Activated naive CD8-positive, alpha-beta T cell treated with anti-CD3 and anti-CD28 coated beads, Interleukin-2, amount 10 ng/mL, durations not matched to agents 7 days and 5 days (primary cell): ENCODE data around the gene NPNT. TPM values are rescaled to one million over a fixed set of nuclear protein-coding genes. Genes with fewer than 3 reads are reported as not detected.

ENCODE experiments used
- ATAC-seq: fragments of 150-1000 bp; cut with Tn5 transposase; one replicate; pipeline ENCODE4 v1.10.0; 2021; ENCODE audit warnings: low read depth, moderate library complexity
- POLR2A ChIA-PET: fragments of 350-600 bp; sonication (Branson Sonifier 250); formaldehyde crosslinking; loops from one replicate; lab custom pipeline; 2021; ENCODE audit warnings: antibody characterized with exemption; lab: Charles Lee
- DNase-seq: peaks from one replicate; pipeline ENCODE4 v3.0.0; 2021
- H3K27ac Mint-ChIP-seq: one replicate; pipeline ENCODE4 v1.8.0; 2022; ENCODE audit warnings: mild to moderate bottlenecking, mixed read lengths
- H3K27me3 Mint-ChIP-seq: one replicate; pipeline ENCODE4 v1.8.0; 2022; ENCODE audit warnings: mild to moderate bottlenecking, moderate library complexity, mixed read lengths
- H3K36me3 Mint-ChIP-seq: one replicate; pipeline ENCODE4 v1.8.0; 2021; ENCODE audit warnings: mild to moderate bottlenecking, mixed read lengths
- H3K4me1 Mint-ChIP-seq: one replicate; pipeline ENCODE4 v1.8.0; 2021; ENCODE audit warnings: mixed read lengths
- H3K4me3 Mint-ChIP-seq: one replicate; pipeline ENCODE4 v1.8.0; 2022; ENCODE audit warnings: mild to moderate bottlenecking, moderate library complexity, mixed read lengths
- H3K9me3 Mint-ChIP-seq: one replicate; pipeline ENCODE4 v1.8.0; 2021; ENCODE audit warnings: mixed read lengths
- total RNA-seq, 2 experiments: library from RNA; stranded (reverse); gene quantifications; one replicate each; pipeline ENCODE4 v1.2.3, GENCODE V29; 2021

NPNT gene
- total RNA-seq, 2 experiments from 2014 or later = not detected

DNA sequence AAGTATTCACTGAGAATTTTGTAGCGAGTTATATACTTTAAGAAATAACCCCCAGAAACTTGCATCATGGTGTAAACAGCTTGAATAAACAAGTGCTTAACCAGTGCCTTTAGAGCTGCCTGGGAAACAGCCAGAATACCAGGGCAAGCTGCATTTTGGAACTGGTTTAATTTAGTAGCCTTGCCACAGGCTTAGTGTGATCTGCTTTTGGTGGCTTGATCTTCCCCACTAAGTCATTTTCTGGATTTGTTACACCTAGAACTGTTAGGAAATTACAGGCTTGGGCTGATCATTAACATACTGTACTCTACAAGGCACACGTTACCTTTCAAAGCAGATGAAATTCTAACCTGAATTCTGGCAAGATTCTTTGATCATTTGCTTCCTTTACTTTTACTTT, 35.4 kb downstream of the NPNT start:
- H3K27ac Mint-ChIP-seq = no peak overlapping the region
- peaks cover 2% of the 10 kb centered on the region for H3K27me3 Mint-ChIP-seq
- H3K4me3 Mint-ChIP-seq = no peak overlapping the region
- H3K4me1 Mint-ChIP-seq = no peaks in the 10 kb centered on the region
- H3K9me3 Mint-ChIP-seq = no peaks in the 10 kb centered on the region
- ATAC-seq (no peak), DNase-seq (no peak)
- H3K36me3 Mint-ChIP-seq = no peaks in the 10 kb centered on the region
- POLR2A ChIA-PET = no interaction called here

DNA sequence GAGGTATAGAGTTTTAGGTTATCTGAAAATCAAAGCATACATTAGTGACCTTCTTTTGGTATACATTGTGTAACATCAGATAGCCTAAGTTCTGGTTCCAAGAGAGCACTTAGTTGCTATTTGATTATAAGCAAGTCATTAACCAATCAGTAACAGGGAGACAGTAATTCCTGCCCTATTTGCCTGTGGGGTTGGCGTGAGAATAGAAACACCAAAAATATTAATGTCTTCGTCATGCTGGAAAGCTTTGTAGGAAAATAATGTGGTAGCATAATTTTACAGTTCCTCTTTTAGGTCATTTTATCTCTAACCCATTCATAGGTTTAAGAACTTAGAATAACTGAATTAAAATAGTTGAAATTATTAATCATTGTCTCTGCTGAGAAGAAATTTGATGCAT, 37.8 kb downstream of the NPNT start:
- DNase-seq = no peak
- no peak for ATAC-seq
- H3K9me3 Mint-ChIP-seq = no peaks in the 10 kb centered on the region
- H3K36me3 Mint-ChIP-seq = no peaks in the 10 kb centered on the region
- no peak overlapping the region for H3K4me3 Mint-ChIP-seq
- H3K27me3 Mint-ChIP-seq = peaks cover 2% of the 10 kb centered on the region
- H3K4me1 Mint-ChIP-seq = no peaks in the 10 kb centered on the region
- POLR2A ChIA-PET = no interaction called here
- no peak overlapping the region for H3K27ac Mint-ChIP-seq

DNA sequence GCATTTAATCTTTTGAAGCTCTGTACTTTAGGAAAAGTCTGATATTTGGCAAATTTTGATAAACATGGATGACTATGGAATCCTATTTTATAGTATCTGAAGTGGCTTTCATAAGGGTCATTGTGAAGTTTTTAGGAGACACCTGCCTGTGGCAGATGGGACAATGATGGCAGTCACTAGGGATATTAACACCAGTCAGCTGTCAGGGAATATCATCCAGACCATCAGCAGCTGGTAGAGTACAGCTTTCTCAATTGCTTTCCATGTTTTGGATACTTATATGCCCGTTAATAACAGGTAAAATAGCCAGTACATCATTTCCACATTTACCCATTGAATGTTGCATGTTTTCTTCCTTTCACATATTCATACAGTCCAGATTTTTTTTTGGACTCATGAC, 39.1 kb downstream of the NPNT start:
- H3K36me3 Mint-ChIP-seq = no peaks in the 10 kb centered on the region
- ATAC-seq (no peak), DNase-seq (no peak)
- H3K9me3 Mint-ChIP-seq = no peaks in the 10 kb centered on the region
- POLR2A ChIA-PET = no interaction called here
- H3K4me1 Mint-ChIP-seq = no peaks in the 10 kb centered on the region
- peaks cover 2% of the 10 kb centered on the region for H3K27me3 Mint-ChIP-seq
- H3K4me3 Mint-ChIP-seq = no peak overlapping the region
- no peak overlapping the region for H3K27ac Mint-ChIP-seq

- Mint-ChIP-seq H3K9me3 (no peaks in the 10 kb centered on the region), H3K4me1 (no peaks in the 10 kb centered on the region)
Measured at GRCh38 chr4:105936901-105937300, 41.6 kb downstream of the NPNT start.

DNA sequence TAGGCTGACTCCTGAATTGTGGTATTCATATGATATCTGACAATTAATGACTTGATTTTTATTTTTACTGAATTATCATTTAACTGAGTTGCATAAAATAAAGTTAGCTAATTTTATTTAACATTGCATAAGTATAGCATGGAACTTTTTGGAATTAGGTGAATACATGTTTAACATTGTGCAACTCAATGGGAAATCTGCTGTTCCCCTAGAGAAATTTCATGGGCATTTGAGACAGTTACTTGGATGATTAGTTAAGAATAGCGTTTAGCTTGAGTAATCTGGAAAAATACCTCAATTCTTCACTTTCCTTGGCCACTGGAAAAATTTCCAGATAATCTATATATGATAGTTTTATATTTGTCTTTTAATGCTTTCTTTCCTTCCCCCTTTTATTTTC, 42.5 kb downstream of the NPNT start:
- no peak overlapping the region for H3K27ac Mint-ChIP-seq
- peaks cover 5% of the 10 kb centered on the region for H3K27me3 Mint-ChIP-seq
- ATAC-seq (no peak), DNase-seq (no peak)
- no peaks in the 10 kb centered on the region for H3K36me3 Mint-ChIP-seq
- POLR2A ChIA-PET = no interaction called here
- no peaks in the 10 kb centered on the region for H3K4me1 Mint-ChIP-seq
- no peak overlapping the region for H3K4me3 Mint-ChIP-seq
- H3K9me3 Mint-ChIP-seq = no peaks in the 10 kb centered on the region

More at GRCh38 chr4:105936901-105937300, 41.6 kb downstream of the NPNT start:
- no peaks in the 10 kb centered on the region for H3K36me3 Mint-ChIP-seq
- H3K27ac Mint-ChIP-seq = no peak overlapping the region
- H3K27me3 Mint-ChIP-seq = peaks cover 5% of the 10 kb centered on the region
- H3K4me3 Mint-ChIP-seq = no peak overlapping the region
- ATAC-seq = no peak
- DNase-seq = no peak
- POLR2A ChIA-PET = no interaction called here

- POLR2A ChIA-PET = no interaction called here
- no peak overlapping the region for H3K27ac Mint-ChIP-seq
- H3K4me3 Mint-ChIP-seq = no peak overlapping the region
- H3K27me3 Mint-ChIP-seq = peaks cover 2% of the 10 kb centered on the region
- H3K4me1 Mint-ChIP-seq = no peaks in the 10 kb centered on the region
- H3K9me3 Mint-ChIP-seq = no peaks in the 10 kb centered on the region
- DNase-seq (no peak), ATAC-seq (no peak)
- no peaks in the 10 kb centered on the region for H3K36me3 Mint-ChIP-seq
Measured at GRCh38 chr4:105943234-105943633, 48.0 kb downstream of the NPNT start.

DNA sequence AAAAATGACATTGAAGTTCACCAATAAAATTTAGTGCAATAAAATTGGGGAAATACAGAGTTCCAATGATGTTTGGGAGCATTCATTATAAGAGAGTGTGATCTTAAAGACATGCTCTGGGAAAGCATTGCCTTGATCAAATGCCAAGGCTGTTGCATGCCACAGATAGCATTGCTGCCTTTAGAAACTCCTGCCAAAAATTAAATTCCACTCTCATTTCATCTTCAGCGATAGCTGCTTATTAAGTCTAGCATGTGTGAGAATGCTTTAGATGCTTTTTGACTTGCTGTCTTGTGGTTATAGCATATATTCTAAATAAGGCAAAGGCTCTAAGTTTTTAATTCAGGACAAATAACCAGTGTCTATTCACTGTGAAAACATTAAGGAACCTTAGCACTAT, 49.3 kb downstream of the NPNT start:
- no peaks in the 10 kb centered on the region for H3K4me1 Mint-ChIP-seq
- no peaks in the 10 kb centered on the region for H3K36me3 Mint-ChIP-seq
- POLR2A ChIA-PET = no interaction called here
- peaks cover 2% of the 10 kb centered on the region for H3K27me3 Mint-ChIP-seq
- H3K9me3 Mint-ChIP-seq = no peaks in the 10 kb centered on the region
- no peak for DNase-seq
- no peak overlapping the region for H3K27ac Mint-ChIP-seq
- ATAC-seq = no peak
- H3K4me3 Mint-ChIP-seq = no peak overlapping the region

DNA sequence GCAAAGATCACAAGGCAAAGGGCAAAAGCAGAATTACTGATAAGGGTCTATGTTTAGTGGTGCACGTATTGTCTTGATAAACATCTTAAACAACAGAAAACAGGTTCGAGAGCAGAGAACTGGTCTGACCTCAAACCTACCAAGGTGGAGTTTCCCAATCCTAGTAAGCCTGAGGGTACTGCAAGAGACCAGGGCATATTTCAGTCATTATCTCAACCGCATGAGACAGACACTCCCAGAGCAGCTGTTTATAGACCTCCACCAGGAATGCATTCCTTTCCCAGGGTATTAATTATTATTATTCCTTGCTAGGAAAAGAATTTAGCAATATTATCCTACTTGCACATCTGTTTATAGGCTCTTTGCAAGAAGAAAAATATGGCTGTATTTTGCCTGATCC, 51.5 kb downstream of the NPNT start:
- Mint-ChIP-seq H3K4me1 (no peaks in the 10 kb centered on the region), H3K36me3 (no peaks in the 10 kb centered on the region), H3K27me3 (no peaks in the 10 kb centered on the region), H3K9me3 (no peaks in the 10 kb centered on the region), H3K4me3 (no peak overlapping the region), H3K27ac (no peak overlapping the region)
- ATAC-seq = no peak
- POLR2A ChIA-PET = no interaction called here
- no peak for DNase-seq

DNA sequence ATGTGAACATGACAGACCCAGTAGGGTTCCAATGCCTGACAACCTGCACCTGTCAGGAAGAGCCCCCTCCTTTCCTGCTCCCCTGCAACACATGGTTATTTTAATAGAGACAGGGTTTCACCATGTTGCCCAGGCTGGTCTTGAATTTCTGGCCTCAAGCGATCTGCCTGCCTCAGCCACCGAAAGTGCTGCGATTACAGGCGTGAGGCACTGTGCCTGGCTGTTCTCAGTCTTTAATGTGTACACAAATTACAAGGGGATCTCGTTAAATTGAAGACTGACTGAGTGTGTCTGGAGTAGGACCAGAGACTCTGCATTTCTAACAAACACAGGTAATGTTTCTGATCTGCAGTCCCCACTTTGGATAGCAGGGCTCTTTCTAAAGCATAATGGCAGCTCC, 55.4 kb downstream of the NPNT start:
- no peaks in the 10 kb centered on the region for H3K36me3 Mint-ChIP-seq
- H3K9me3 Mint-ChIP-seq = no peaks in the 10 kb centered on the region
- no peaks in the 10 kb centered on the region for H3K4me1 Mint-ChIP-seq
- no peak overlapping the region for H3K4me3 Mint-ChIP-seq
- no peak for DNase-seq
- POLR2A ChIA-PET = no interaction called here
- ATAC-seq = no peak
- H3K27me3 Mint-ChIP-seq = peaks cover 1% of the 10 kb centered on the region
- H3K27ac Mint-ChIP-seq = no peak overlapping the region

GRCh38 chr4:105951198-105951597, 55.9 kb downstream of the NPNT start:
- no peak overlapping the region for H3K27ac Mint-ChIP-seq
- H3K9me3 Mint-ChIP-seq = no peaks in the 10 kb centered on the region
- no peak for ATAC-seq
- DNase-seq = no peak
- H3K36me3 Mint-ChIP-seq = no peaks in the 10 kb centered on the region
- H3K27me3 Mint-ChIP-seq = peaks cover 1% of the 10 kb centered on the region
- H3K4me3 Mint-ChIP-seq = no peak overlapping the region
- no peaks in the 10 kb centered on the region for H3K4me1 Mint-ChIP-seq
- POLR2A ChIA-PET = no interaction called here

DNA sequence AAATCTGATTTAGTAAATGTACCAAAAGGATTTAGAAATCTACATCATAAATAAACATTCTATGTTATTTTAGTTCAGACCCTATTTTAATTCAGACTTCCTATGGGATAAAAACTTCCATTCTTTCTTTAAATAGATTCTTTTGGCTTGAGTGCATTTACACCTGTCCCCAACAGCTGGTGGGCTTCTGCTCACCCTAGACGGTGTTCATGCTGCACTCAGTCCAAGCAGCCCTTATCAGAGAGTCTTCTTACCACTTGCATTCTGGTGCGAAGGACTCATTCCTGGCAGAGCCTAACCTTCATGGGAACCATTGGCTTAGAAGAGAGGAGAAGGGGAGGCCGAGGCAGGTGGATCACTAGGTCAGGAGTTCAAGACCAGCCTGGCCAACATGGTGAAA, 57.3 kb downstream of the NPNT start:
- Mint-ChIP-seq H3K27ac (no peak overlapping the region), H3K4me1 (no peaks in the 10 kb centered on the region), H3K36me3 (no peaks in the 10 kb centered on the region), H3K9me3 (no peaks in the 10 kb centered on the region), H3K4me3 (no peak overlapping the region), H3K27me3 (peaks cover 1% of the 10 kb centered on the region)
- ATAC-seq (no peak), DNase-seq (no peak)
- POLR2A ChIA-PET = no interaction called here

GRCh38 chr4:105956569-105956968, 61.3 kb downstream of the NPNT start:
- H3K4me1 Mint-ChIP-seq = no peaks in the 10 kb centered on the region
- ATAC-seq (no peak), DNase-seq (no peak)
- peaks cover 1% of the 10 kb centered on the region for H3K27me3 Mint-ChIP-seq
- H3K9me3 Mint-ChIP-seq = no peaks in the 10 kb centered on the region
- no peaks in the 10 kb centered on the region for H3K36me3 Mint-ChIP-seq
- POLR2A ChIA-PET = no interaction called here
- H3K27ac Mint-ChIP-seq = no peak overlapping the region
- H3K4me3 Mint-ChIP-seq = no peak overlapping the region

GRCh38 chr4:105957680-105958079, 62.4 kb downstream of the NPNT start:
- Mint-ChIP-seq H3K9me3 (no peaks in the 10 kb centered on the region), H3K36me3 (no peaks in the 10 kb centered on the region), H3K4me1 (no peaks in the 10 kb centered on the region), H3K4me3 (no peak overlapping the region), H3K27me3 (peaks cover 1% of the 10 kb centered on the region), H3K27ac (no peak overlapping the region)
- ATAC-seq = no peak
- DNase-seq = no peak
- POLR2A ChIA-PET = no interaction called here

GRCh38 chr4:105963461-105964400, 68.5 kb downstream of the NPNT start:
- H3K27me3 Mint-ChIP-seq = no peaks in the 10 kb centered on the region
- DNase-seq (no peak), ATAC-seq (no peak)
- POLR2A ChIA-PET = no interaction called here
- no peaks in the 10 kb centered on the region for H3K36me3 Mint-ChIP-seq
- no peak overlapping the region for H3K4me3 Mint-ChIP-seq
- H3K4me1 Mint-ChIP-seq = no peaks in the 10 kb centered on the region
- no peak overlapping the region for H3K27ac Mint-ChIP-seq
- no peaks in the 10 kb centered on the region for H3K9me3 Mint-ChIP-seq
